Activated CD8-positive, alpha-beta T cell treated with anti-CD3 and anti-CD28 coated beads for 36 hours (primary cell): Measurements from ENCODE around the gene TMEM127. TPM values are rescaled to one million over a fixed set of nuclear protein-coding genes. Genes with fewer than 3 reads are reported as not detected.

Experiments used
- ATAC-seq: fragments of 200-7000 bp; cut with Tn5 transposase; one replicate; pipeline ENCODE4 v1.10.0; 2021; ENCODE audit warnings: mild to moderate bottlenecking, moderate library complexity
- CTCF ChIA-PET: fragments of 350-600 bp; sonication (Branson Sonifier 250); formaldehyde crosslinking; loops from one replicate; lab custom pipeline; 2021; ENCODE audit warnings: antibody characterized with exemption; lab: Charles Lee
- POLR2A ChIA-PET: fragments of 350-600 bp; sonication (Branson Sonifier 250); formaldehyde crosslinking; loops from one replicate; lab custom pipeline; 2021; ENCODE audit warnings: antibody characterized with exemption; lab: Charles Lee
- DNase-seq: peaks from one replicate; pipeline ENCODE4 v3.0.0-alpha.2; 2020
- H3K27ac Mint-ChIP-seq: one replicate; pipeline ENCODE4 v1.8.0; 2021; ENCODE audit warnings: mild to moderate bottlenecking, mixed read lengths
- H3K27me3 Mint-ChIP-seq: one replicate; pipeline ENCODE4 v1.8.0; 2021; ENCODE audit warnings: mixed read lengths
- H3K36me3 Mint-ChIP-seq: one replicate; pipeline ENCODE4 v1.8.0; 2021; ENCODE audit warnings: low read depth, mixed read lengths
- H3K4me1 Mint-ChIP-seq: one replicate; pipeline ENCODE4 v1.8.0; 2021; ENCODE audit warnings: low read depth, mixed read lengths
- H3K4me3 Mint-ChIP-seq: one replicate; pipeline ENCODE4 v1.8.0; 2021; ENCODE audit warnings: mild to moderate bottlenecking, moderate library complexity, mixed read lengths
- H3K9me3 Mint-ChIP-seq: one replicate; pipeline ENCODE4 v1.8.0; 2021; ENCODE audit warnings: mixed read lengths
- intact Hi-C: fragments of 100-400 bp; cut with micrococcal nuclease; formaldehyde crosslinking; loops from one replicate; pipeline ENCODE4 v1.10.0; 2022
- total RNA-seq, 2 experiments: library from RNA; stranded (reverse); gene quantifications; one replicate each; pipeline ENCODE4 v1.2.3, GENCODE V29; 2021
- TF ChIP-seq, protein P1 (sequence below): fragments of 200-600 bp; IDR thresholded peaks from one replicate; pipeline ENCODE4 v1.8.0; 2022; ENCODE audit warnings: antibody characterized with exemption, mild to moderate bottlenecking

The TMEM127 gene
- total RNA-seq, 2 experiments from 2014 or later, result 13.1 to 15.0 TPM

DNA sequence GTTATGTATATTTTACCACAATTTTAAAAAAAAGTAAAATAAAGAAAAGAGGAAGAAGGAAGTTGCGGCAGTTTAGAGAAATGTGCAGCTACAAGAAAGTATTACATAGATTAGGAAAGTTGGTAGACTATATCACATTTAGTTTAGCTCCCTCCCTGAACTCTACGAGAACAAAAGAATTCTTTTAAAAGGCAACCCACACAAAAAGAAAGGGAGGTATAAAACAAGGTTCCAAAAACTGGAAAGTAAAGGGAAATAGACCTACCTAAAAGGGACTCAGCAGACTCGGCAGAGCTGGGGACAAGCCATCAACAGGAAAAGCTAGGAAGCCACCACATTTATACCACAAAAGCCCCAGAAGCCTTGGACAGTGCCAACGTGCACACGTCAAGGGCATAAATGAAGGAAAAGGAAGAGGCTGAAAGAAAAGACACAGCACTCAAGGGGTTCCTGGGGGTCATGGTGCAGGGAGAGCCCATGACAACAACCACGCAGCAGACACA, 9.1 kb downstream of the TMEM127 start:
- ChIA-PET CTCF (interaction anchor here (1.0 to 1.9 kb wide), 7 partner anchors 8 to 264 kb away, joined by 3 to 8 read pairs (median 4); partner anchors contain the start of genes ASTL, CIAO1 and TMEM127), POLR2A (interaction anchor here (1.0 kb wide), 1 partner anchor 48 kb away, joined by 3 read pairs; the partner anchor contains the start of gene STARD7)
- DNase-seq (no peak), ATAC-seq (no peak)
- intact Hi-C loops, result no loop called here
- Mint-ChIP-seq H3K9me3 (no peaks in the 10 kb centered on the region), H3K4me1 (peaks cover 55% of the 10 kb centered on the region), H3K36me3 (peaks cover 22% of the 10 kb centered on the region), H3K27me3 (no peaks in the 10 kb centered on the region), H3K27ac (peak overlapping the region; percentile 75), H3K4me3 (peak overlapping the region; percentile 10)
- TF ChIP-seq, protein P1, sequence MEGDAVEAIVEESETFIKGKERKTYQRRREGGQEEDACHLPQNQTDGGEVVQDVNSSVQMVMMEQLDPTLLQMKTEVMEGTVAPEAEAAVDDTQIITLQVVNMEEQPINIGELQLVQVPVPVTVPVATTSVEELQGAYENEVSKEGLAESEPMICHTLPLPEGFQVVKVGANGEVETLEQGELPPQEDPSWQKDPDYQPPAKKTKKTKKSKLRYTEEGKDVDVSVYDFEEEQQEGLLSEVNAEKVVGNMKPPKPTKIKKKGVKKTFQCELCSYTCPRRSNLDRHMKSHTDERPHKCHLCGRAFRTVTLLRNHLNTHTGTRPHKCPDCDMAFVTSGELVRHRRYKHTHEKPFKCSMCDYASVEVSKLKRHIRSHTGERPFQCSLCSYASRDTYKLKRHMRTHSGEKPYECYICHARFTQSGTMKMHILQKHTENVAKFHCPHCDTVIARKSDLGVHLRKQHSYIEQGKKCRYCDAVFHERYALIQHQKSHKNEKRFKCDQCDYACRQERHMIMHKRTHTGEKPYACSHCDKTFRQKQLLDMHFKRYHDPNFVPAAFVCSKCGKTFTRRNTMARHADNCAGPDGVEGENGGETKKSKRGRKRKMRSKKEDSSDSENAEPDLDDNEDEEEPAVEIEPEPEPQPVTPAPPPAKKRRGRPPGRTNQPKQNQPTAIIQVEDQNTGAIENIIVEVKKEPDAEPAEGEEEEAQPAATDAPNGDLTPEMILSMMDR, result no peak

- Mint-ChIP-seq H3K4me1 (peaks cover 40% of the 10 kb centered on the region), H3K36me3 (peaks cover 21% of the 10 kb centered on the region), H3K9me3 (no peaks in the 10 kb centered on the region), H3K27ac (no peak overlapping the region), H3K4me3 (no peak overlapping the region), H3K27me3 (no peaks in the 10 kb centered on the region)
- ChIA-PET POLR2A (interaction anchor here (1.2 to 3.4 kb wide), 2 partner anchors 12 to 16 kb away, joined by 5 to 9 read pairs; no protein-coding TSS in a partner anchor), CTCF (interaction anchor here (0.8 to 2.3 kb wide), 5 partner anchors 9 to 232 kb away, joined by 3 to 8 read pairs (median 3); no protein-coding TSS in a partner anchor)
- ATAC-seq (no peak), DNase-seq (no peak)
- TF ChIP-seq, protein P1, result no peak
- intact Hi-C loops, result no loop called here
Observed at GRCh38 chr2:96254571-96254970, 11.2 kb downstream of the TMEM127 start.

GRCh38 chr2:96253006-96253405, 12.8 kb downstream of the TMEM127 start:
- TF ChIP-seq, protein P1, result no peak
- no peak for DNase-seq
- no peaks in the 10 kb centered on the region for H3K27me3 Mint-ChIP-seq
- ChIA-PET POLR2A (interaction anchor here (0.6 to 3.4 kb wide), 4 partner anchors 9 to 110 kb away, joined by 3 to 9 read pairs (median 4); no protein-coding TSS in a partner anchor), CTCF (interaction anchor here (2.0 to 2.3 kb wide), 2 partner anchors 12 to 79 kb away, joined by 7 to 8 read pairs; no protein-coding TSS in a partner anchor)
- no peak overlapping the region for H3K4me3 Mint-ChIP-seq
- no peak for ATAC-seq
- H3K36me3 Mint-ChIP-seq, result peaks cover 21% of the 10 kb centered on the region
- no peak overlapping the region for H3K27ac Mint-ChIP-seq
- H3K4me1 Mint-ChIP-seq, result peaks cover 28% of the 10 kb centered on the region
- intact Hi-C loops, result no loop called here
- no peaks in the 10 kb centered on the region for H3K9me3 Mint-ChIP-seq

- intact Hi-C loops, result no loop called here
- Mint-ChIP-seq H3K27ac (peak overlapping the region; percentile 55), H3K4me1 (peaks cover 24% of the 10 kb centered on the region), H3K9me3 (no peaks in the 10 kb centered on the region), H3K27me3 (no peaks in the 10 kb centered on the region), H3K4me3 (no peak overlapping the region), H3K36me3 (peaks cover 18% of the 10 kb centered on the region)
- POLR2A ChIA-PET, result interaction anchor here (1.0 to 3.4 kb wide), 3 partner anchors 9 to 14 kb away, joined by 3 to 9 read pairs (median 4); no protein-coding TSS in a partner anchor
- TF ChIP-seq, protein P1, result no peak
- ATAC-seq (no peak), DNase-seq (no peak)
- CTCF ChIA-PET, result interaction anchor here (1.5 to 2.3 kb wide), 3 partner anchors 8 to 78 kb away, joined by 3 to 8 read pairs (median 7); no protein-coding TSS in a partner anchor
Observed at GRCh38 chr2:96252526-96252925, 13.3 kb downstream of the TMEM127 start.

DNA sequence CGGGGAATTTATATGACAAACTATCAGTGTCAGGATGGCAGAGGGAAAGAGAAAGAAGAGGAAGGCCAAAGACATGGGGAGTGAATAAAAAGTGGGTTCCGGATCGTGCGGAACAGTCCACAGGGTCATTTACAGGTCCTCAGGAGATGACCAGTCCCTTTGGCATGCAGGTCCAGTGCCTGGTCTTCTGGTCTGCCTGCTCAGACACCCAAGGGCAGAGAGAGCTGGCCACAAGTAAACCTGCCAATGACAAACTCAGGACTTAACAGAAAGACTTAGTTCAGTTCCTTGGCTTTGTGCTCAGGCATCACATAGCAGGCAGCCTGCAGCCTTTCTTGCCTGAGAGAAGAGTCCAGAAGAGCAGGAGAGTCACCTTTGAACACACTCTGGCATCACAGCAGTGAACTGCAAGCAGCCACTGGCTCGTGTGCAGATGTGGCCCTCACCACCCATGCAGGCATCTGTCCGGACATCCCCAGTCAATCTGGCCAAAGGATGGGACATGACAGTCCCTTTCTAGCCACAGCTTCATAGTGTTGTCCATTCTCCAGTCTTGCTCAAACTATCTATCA, 14.0 kb downstream of the TMEM127 start:
- H3K9me3 Mint-ChIP-seq, result no peaks in the 10 kb centered on the region
- H3K4me3 Mint-ChIP-seq, result no peak overlapping the region
- H3K4me1 Mint-ChIP-seq, result peaks cover 21% of the 10 kb centered on the region
- ChIA-PET CTCF (interaction anchor here (0.6 to 1.5 kb wide), 2 partner anchors 9 to 700 kb away, joined by 3 read pairs; no protein-coding TSS in a partner anchor), POLR2A (interaction anchor here (1.3 to 2.0 kb wide), 2 partner anchors 10 to 15 kb away, joined by 3 to 4 read pairs; no protein-coding TSS in a partner anchor)
- no peaks in the 10 kb centered on the region for H3K27me3 Mint-ChIP-seq
- H3K27ac Mint-ChIP-seq, result peak overlapping the region; percentile 55
- peaks cover 15% of the 10 kb centered on the region for H3K36me3 Mint-ChIP-seq
- intact Hi-C loops, result no loop called here
- TF ChIP-seq, protein P1, result no peak
- ATAC-seq, result no peak
- no peak for DNase-seq
